Tibial nerve (tissue), 4 donors: ENCODE measurements around the gene ITIH6. TPM values are rescaled to one million over a fixed set of nuclear protein-coding genes. Genes with fewer than 3 reads are reported as not detected.
"Not testable (repeated sequence)": the region's sequence is repeated elsewhere in the genome, so short reads cannot be mapped to it uniquely, and the experiment has no call there.

Source experiments
- DNase-seq, 2 donors: peaks; one replicate each; pipeline ENCODE4 v3.0.0-alpha.2; 2019; ENCODE audit warnings: low spot score in 2 of 2
- H3K27ac ChIP-seq, 4 donors: fragments of 200-600 bp; sonication (generic) in 3 of 4; one replicate each; pipeline ENCODE4 v1.5.1; 2017 to 2019; ENCODE audit warnings: mild to moderate bottlenecking in 1 of 4
- H3K27me3 ChIP-seq, 2 donors: fragments of 200-600 bp; sonication (generic) in 1 of 2; one replicate each; pipeline versions ENCODE4 v1.5.1 to v1.6.0; 2017 to 2019
- H3K36me3 ChIP-seq, 3 donors: fragments of 200-600 bp; sonication (generic); one replicate each; pipeline ENCODE4 v1.5.1; 2018 to 2019
- H3K4me1 ChIP-seq, 4 donors: fragments of 200-600 bp; sonication (generic) in 3 of 4; one replicate each; pipeline ENCODE4 v1.5.1; 2017 to 2019
- H3K4me3 ChIP-seq, 4 donors: fragments of 200-600 bp; sonication (generic) in 3 of 4; one replicate each; pipeline ENCODE4 v1.5.1; 2017 to 2019; ENCODE audit warnings: mild to moderate bottlenecking in 1 of 4, moderate library complexity in 1 of 4
- H3K9me3 ChIP-seq, 4 donors: fragments of 200-600 bp; sonication (generic) in 3 of 4; one replicate each; pipeline ENCODE4 v1.5.1; 2017 to 2019
- CTCF ChIP-seq, 5 experiments: fragments of 200-600 bp in 3 of 5; fragments of 450-650 bp in 2 of 5; sonication (generic) in 3 of 5; IDR thresholded peaks; one replicate each; pipeline ENCODE4 v1.5.1; 2016 to 2019; ENCODE audit warnings: antibody characterized with exemption in 5 of 5, mild to moderate bottlenecking in 3 of 5, moderate library complexity in 2 of 5
- EP300 ChIP-seq, 2 donors: sonication (generic); formaldehyde crosslinking; IDR thresholded peaks; one replicate each; pipeline ENCODE4 v1.6.1; 2017; ENCODE audit warnings: antibody characterized with exemption in 2 of 2, mild to moderate bottlenecking in 1 of 2
- POLR2A ChIP-seq, 2 donors: fragments of 450-650 bp; IDR thresholded peaks; one replicate each; pipeline ENCODE4 v1.6.1; 2017; ENCODE audit warnings: antibody characterized with exemption in 2 of 2, mild to moderate bottlenecking in 2 of 2, moderate library complexity in 2 of 2
- WGBS, 2 donors: methylation state at CpG; one replicate each; pipeline ENCODE4 v1.1.5; 2018; 5-methylcytosine and 5-hydroxymethylcytosine counted together
- total RNA-seq, 4 donors: library from RNA; depleted of rRNA; stranded (reverse); fragments of >200 nt; gene quantifications; one replicate each; pipeline ENCODE4 v1.1.0, GENCODE V29; 2016

ITIH6 gene
- total RNA-seq, 4 donors from 2014 or later = not detected

- TF ChIP-seq EP300 (IDR thresholded peaks at IDR 0.05) (peak in 1 of 2 donors; percentile 60), CTCF (IDR thresholded peaks at IDR 0.05) (no peak), POLR2A (IDR thresholded peaks at IDR 0.05) (no peak)
- 1 to 28% methylated on average over 12 to 17 of the region's 17 CpGs for WGBS, 2 donors
Observed at GRCh38 chrX:54807524-54808108, 9.6 kb upstream of the ITIH6 start, which contains the start of gene MAGED2. MAGED2 (plus strand) TSS chrX:54807745; CDS start chrX:54809332, 1,587 bp downstream.

GRCh38 chrX:54799046-54799445 is 991 bp upstream of the ITIH6 start:
- no peak for TF ChIP-seq EP300 (IDR thresholded peaks at IDR 0.05)
- no peak for TF ChIP-seq POLR2A (IDR thresholded peaks at IDR 0.05)
- no peak for TF ChIP-seq CTCF (IDR thresholded peaks at IDR 0.05)
- H3K27ac ChIP-seq = no peak overlapping the region
- WGBS, 2 donors = 85% methylated on average over 2 of the region's 2 CpGs; no CpG with 5 or more reads in 1 of the 2 donors
- no peaks in the 10 kb centered on the region for H3K27me3 ChIP-seq
- H3K4me1 ChIP-seq = peaks cover 0 to 4% (median 0%) of the 10 kb centered on the region in 4 donors
- no peak for DNase-seq
- no peaks in the 10 kb centered on the region for H3K9me3 ChIP-seq
- H3K36me3 ChIP-seq = no peaks in the 10 kb centered on the region
- H3K4me3 ChIP-seq = no peak overlapping the region

More at GRCh38 chrX:54807524-54808108, 9.6 kb upstream of the ITIH6 start, which contains the start of gene MAGED2:
- peak within 1 kb of the TSS; percentile 49 to 74 (median 56) for H3K4me3 ChIP-seq
- no peaks in the 10 kb centered on the region for H3K27me3 ChIP-seq
- peak; percentile 5 to 13 for DNase-seq
- peak within 1 kb of the TSS; percentile 88 to 97 (median 92) for H3K27ac ChIP-seq
- H3K9me3 ChIP-seq = no peaks in the 10 kb centered on the region
- H3K36me3 ChIP-seq = peaks cover 0 to 22% (median 0%) of the 10 kb centered on the region in 3 donors
- peaks cover 0 to 26% (median 6%) of the 10 kb centered on the region in 4 donors for H3K4me1 ChIP-seq

GRCh38 chrX:54794795-54795194 is 3.3 kb downstream of the ITIH6 start:
- no peak for DNase-seq
- H3K4me3 ChIP-seq = no peak overlapping the region
- H3K36me3 ChIP-seq = no peaks in the 10 kb centered on the region
- WGBS, 2 donors = 70 to 96% methylated on average over 4 of the region's 4 CpGs
- no peaks in the 10 kb centered on the region for H3K27me3 ChIP-seq
- peaks cover 0 to 4% (median 0%) of the 10 kb centered on the region in 4 donors for H3K4me1 ChIP-seq
- H3K9me3 ChIP-seq = no peaks in the 10 kb centered on the region
- peak overlapping the region in 2 of 4 donors; percentile 64 to 67 for H3K27ac ChIP-seq
- no peak for TF ChIP-seq CTCF (IDR thresholded peaks at IDR 0.05)
- no peak for TF ChIP-seq POLR2A (IDR thresholded peaks at IDR 0.05)
- TF ChIP-seq EP300 (IDR thresholded peaks at IDR 0.05) = no peak

- DNase-seq = no peak
- 15% methylated on average over 1 of the region's 1 CpG; no CpG with 5 or more reads in 1 of the 2 donors for WGBS, 2 donors
- Histone ChIP-seq H3K4me3 (no peak overlapping the region), H3K4me1 (peaks cover 0 to 4% (median 0%) of the 10 kb centered on the region in 4 donors), H3K9me3 (no peaks in the 10 kb centered on the region), H3K27ac (peak overlapping the region in 2 of 4 donors; percentile 64 to 67), H3K27me3 (no peaks in the 10 kb centered on the region), H3K36me3 (no peaks in the 10 kb centered on the region)
- TF ChIP-seq CTCF (IDR thresholded peaks at IDR 0.05) = no peak
- peak in 1 of 2 donors; percentile 13 for TF ChIP-seq EP300 (IDR thresholded peaks at IDR 0.05)
Observed at GRCh38 chrX:54794028-54794427, 4.0 kb downstream of the ITIH6 start.

GRCh38 chrX:54789405-54789804 is 8.7 kb downstream of the ITIH6 start:
- 20 to 51% methylated on average over 1 to 5 of the region's 5 CpGs for WGBS, 2 donors
- not testable (repeated sequence) for H3K4me1 ChIP-seq, H3K36me3 ChIP-seq, H3K4me3 ChIP-seq, H3K27ac ChIP-seq, H3K27me3 ChIP-seq, DNase-seq, H3K9me3 ChIP-seq
